ENCODE data around the gene SSTR3.
"Not testable (repeated sequence)": the region's sequence is repeated elsewhere in the genome, so short reads cannot be mapped to it uniquely, and the experiment has no call there.

Gene SSTR3

GRCh38 chr22:37212174-37212906 is at the start of gene SSTR3:
Gene SSTR3, minus strand, starts transcription at chr22:37212477. Its CDS starts 4,674 bp downstream, at chr22:37207803.
- DNase-seq (ENCODE audit: low spot score), result no peak

GRCh38 chr22:37260901-37261336 is 48.6 kb upstream of the SSTR3 start:
- no peak for DNase-seq (ENCODE audit: low spot score)

GRCh38 chr22:37260155-37260795 is 48.0 kb upstream of the SSTR3 start:
- DNase-seq (ENCODE audit: low spot score), result no peak

- DNase-seq (ENCODE audit: low spot score), result no peak
Observed at GRCh38 chr22:37259540-37260029, 47.3 kb upstream of the SSTR3 start.

GRCh38 chr22:37258753-37259401 is 46.6 kb upstream of the SSTR3 start:
- no peak for DNase-seq (ENCODE audit: low spot score)

- DNase-seq (ENCODE audit: low spot score), result no peak
Observed at GRCh38 chr22:37258005-37258752, 45.9 kb upstream of the SSTR3 start.

- no peak for DNase-seq (ENCODE audit: low spot score)
Observed at GRCh38 chr22:37256075-37256726, 43.9 kb upstream of the SSTR3 start.

- DNase-seq (ENCODE audit: low spot score), result no peak
Observed at GRCh38 chr22:37255558-37256006, 43.3 kb upstream of the SSTR3 start.

- DNase-seq (ENCODE audit: low spot score), result no peak
Observed at GRCh38 chr22:37254867-37255233, 42.6 kb upstream of the SSTR3 start.

GRCh38 chr22:37254209-37254866 is 42.1 kb upstream of the SSTR3 start:
- no peak for DNase-seq (ENCODE audit: low spot score)

GRCh38 chr22:37253126-37253660 is 40.9 kb upstream of the SSTR3 start:
- no peak for DNase-seq (ENCODE audit: low spot score)

- DNase-seq (ENCODE audit: low spot score), result not testable (repeated sequence)
Observed at GRCh38 chr22:37251836-37252235, 39.6 kb upstream of the SSTR3 start.

- DNase-seq (ENCODE audit: low spot score), result no peak
Observed at GRCh38 chr22:37249986-37250385, 37.7 kb upstream of the SSTR3 start.

- no peak for DNase-seq (ENCODE audit: low spot score)
Observed at GRCh38 chr22:37248251-37248650, 36.0 kb upstream of the SSTR3 start.

- no peak for DNase-seq (ENCODE audit: low spot score)
Observed at GRCh38 chr22:37245740-37246139, 33.5 kb upstream of the SSTR3 start.

- DNase-seq (ENCODE audit: low spot score), result no peak
Observed at GRCh38 chr22:37244922-37245722, 32.8 kb upstream of the SSTR3 start.

- no peak for DNase-seq (ENCODE audit: low spot score)
Observed at GRCh38 chr22:37244114-37244921, 32.0 kb upstream of the SSTR3 start, which contains the start of gene RAC2. Gene RAC2, minus strand, starts transcription at chr22:37244269. Its CDS starts 121 bp downstream, at chr22:37244148.

GRCh38 chr22:37243402-37244113 is 31.3 kb upstream of the SSTR3 start:
- no peak for DNase-seq (ENCODE audit: low spot score)
